Measurements from ENCODE around the gene PITPNC1.
A peak's percentile ranks its signal among the peaks of the same experiment; 100 is the strongest.
"Not testable (repeated sequence)": the region's sequence is repeated elsewhere in the genome, so short reads cannot be mapped to it uniquely, and the experiment has no call there.

Gene PITPNC1

DNA sequence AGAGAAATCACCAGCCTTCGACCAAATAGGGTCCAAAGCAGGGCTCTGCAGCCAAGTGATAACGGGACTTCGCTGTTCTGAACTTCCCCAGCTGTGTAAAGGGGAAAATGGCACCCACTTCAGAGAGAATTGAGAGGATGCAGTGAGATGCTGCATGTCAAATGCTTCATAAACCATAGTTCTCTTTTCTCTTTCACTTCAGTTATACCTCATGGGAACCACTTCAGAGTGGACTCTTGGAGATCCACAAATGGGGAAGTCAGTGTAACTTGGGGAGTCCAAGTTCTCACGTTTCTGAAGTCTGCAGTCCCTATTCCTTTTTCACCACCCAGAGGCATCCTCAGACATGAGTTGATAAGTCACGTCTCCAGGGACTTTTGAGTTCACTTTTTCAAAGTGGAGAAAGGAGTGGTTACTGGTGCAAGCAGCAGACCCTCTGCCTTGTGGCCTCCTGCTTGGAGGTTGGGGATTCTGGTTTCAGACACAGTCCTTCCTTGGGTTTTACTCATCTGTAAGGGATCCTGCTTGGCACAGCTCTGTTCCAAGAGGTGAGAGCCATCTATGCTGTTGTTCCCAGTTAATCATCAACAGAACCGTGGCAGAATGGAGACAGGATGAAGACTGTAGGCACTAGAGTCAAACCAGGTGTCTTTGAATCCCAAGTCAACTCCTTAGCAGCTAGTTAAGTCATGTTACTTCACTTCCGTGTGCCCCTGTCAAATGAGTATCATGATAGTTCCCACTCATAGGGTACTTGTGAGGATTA, 217.2 kb downstream of the PITPNC1 start:
- no peak for DNase-seq

DNA sequence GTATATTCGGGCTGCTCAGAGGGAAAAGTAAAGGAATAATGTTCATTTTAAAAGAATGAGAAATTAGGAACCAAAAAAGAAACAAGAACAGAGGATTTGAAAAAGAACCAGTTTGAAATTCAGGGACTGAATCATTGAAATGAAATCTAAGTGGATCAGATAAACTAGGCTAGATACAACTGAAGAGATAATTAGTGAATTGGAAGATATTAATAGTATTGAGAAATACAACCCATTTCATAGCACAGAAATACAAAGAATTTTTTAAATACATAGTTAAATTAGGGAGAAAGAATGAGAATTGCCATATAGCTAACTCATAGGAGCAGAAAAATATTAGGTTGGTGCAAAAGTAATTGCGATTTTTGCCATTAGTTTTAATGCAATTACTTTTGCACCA, 223.3 kb downstream of the PITPNC1 start:
- DNase-seq: no peak

DNA sequence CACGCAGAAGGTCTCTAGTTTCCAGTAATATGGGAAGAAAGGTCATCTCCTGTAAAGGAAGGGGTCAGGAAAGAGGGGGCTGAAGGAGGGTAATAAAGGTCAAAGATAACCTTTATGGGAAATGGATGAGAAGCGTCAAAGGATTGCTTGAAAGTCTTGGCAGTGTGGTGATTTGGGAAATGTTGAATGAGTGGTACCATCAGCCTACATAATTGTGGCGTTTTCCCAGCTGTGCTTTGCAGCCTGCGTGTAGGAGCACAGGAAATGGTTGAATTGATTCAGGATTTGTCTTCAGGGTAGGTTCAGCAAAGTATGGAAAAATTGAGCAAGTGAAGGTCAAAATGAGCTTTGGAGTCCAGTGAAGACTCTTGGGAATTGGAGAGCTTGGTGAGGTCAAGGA, 224.8 kb downstream of the PITPNC1 start:
- no peak for DNase-seq

DNA sequence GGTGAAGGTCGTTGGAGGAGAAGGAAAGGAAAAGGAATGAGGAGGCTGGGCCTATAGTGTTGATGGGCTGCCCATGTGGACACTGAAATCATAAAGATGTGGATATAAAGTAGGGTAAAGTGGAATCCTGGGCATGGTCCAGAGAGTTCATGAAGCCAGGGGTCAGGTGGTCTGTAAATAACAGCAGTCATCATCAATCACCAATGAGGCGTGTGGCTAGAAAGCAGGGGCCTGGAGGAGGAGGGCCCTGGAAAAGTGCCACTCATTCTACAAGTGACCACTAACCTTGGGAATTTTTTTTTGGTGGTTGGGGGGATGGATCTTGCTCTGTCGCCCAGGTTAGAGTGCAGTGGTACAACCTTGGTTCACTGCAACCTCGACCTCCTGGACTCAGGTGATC, 225.4 kb downstream of the PITPNC1 start:
- no peak for DNase-seq

DNA sequence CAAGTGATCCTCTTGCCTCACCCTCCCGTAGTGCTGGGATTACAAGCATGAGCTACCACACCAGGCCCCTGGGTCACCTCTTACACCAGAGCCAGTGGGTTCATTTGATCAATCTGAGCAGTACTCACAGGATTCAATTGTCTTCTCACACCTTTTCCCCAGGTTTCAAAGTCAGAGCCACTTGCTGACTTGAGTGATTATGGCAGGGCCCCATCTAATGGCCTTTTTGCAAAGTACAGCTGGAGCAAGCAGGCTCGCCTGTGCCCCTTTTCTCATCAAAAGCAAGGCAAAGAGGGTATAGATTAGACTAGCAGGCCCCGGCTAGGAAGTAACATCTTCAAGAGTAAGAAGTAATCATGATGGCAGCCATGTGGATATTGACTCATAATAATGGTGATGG, 225.9 kb downstream of the PITPNC1 start:
- DNase-seq: peak; percentile 38

DNA sequence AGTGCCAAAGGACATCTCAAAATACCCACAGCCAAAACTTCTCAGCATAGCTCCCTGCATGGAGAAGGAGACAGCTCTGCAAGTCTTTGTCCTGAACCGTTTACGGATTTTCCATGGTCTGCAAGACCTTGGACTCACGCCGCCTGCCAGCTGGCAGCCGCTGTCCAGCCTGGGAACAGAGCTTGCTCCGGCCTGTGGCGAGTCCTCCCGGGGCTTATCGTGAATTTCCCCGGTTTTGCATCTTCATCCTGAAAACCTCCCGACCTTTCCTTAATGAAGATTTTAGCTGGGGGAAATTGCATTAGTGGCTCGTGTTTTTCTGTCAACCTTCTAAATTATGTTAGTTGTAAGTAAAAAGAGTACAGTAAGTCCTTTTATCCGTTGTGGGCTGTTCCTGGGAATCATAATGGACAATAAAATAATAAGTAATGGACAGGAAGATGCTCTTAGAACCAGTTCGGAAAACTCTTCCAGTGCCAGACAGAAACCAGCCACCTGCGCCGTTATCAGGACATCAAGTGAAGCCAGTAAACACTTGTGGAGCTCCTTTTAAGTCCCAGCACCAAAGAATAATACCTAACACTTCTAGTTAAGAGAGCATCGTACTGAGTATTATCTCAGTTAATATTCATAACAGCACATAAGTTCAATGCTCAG, 228.3 kb downstream of the PITPNC1 start:
- DNase-seq: no peak

DNA sequence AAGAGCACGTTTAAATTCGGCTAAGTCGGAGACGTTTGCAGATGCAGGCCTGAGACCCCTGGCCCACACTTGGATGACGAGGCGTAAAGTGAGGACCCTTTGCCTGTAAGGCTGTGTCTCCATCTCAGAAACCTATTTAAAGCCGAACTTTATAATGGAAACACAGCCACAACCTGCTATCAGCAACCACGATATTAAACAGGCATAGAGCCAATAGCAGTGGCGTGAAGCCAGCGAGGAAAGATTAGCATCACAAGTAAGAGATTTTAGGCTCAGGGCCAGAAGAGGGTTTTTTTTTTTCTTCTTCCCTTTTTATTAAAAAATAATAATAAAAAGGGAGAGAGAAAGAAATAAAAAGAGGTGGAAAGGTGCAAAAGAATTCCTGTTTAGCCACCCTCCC, 229.4 kb downstream of the PITPNC1 start:
- no peak for DNase-seq

DNA sequence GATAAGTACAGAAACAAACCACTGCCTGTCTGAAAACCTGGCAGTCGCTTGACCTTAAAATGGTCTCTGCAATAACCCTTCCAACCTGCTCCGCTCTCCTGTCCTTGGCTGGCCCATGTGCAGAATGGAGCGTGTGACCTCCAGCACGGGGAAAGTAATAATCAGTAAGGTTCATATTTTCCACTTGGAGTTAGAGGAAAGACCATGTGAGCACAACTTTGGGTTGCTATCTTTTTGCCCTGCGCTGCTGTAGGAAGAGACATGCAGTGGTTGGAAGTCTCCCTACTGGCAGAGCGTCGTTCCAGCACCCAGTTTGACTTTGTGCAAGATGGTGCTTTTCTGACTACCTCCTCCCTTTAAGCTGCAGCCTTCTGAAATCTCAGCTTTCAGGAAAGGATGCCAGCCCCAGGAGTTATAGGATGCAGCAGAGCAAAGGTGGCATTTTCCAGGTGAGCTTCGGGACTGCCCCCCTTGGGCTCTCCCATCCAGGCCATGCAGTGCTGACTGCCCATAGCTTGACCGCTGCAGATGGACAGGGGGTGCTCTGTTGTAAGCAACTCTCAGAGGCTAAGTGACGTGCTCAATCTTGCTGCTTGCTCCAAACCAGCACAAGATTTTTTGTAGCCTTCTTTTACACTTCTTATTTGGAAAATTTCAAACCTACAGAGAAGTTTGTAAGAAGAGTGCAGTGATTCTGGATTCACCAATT, 230.0 kb downstream of the PITPNC1 start:
- DNase-seq: no peak

DNA sequence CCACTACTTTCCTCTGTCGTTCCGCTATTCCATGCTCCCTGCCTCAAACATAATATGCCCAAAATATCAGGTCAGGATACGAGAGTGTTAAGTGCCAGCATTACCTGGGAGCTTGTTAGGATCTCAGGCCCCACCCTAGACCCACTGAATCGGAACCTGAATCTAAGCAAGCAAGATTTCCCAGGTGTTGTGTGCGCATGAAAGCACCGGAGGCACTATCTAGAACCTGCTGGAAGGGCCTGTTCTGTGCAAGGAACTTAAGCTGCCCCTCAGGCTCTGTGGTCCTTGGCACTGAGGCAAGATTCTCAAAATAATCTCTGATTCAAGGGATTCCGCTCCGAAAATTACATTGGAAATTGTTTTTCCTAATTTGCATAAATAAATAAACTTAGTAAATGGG, 233.0 kb downstream of the PITPNC1 start:
- no peak for DNase-seq

DNA sequence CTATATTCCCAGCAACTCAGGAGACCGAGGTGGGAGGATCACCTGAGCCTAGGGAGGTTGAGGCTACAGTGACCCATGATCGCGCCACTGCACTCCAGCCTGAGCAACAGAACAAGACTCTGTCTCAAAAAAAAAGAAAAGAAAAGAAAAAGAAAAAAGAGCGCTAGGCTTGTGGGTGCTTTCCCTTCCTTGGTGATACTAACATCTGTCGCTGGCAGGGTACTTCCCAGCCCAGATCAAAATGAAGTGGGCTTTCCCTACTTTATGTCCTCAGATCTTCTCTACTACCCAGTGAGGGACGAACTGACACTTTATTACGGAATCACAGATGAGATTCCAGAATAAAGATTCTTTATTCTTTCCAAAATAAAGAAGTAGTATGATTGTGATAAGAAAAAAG, 236.9 kb downstream of the PITPNC1 start:
- no peak for DNase-seq

DNA sequence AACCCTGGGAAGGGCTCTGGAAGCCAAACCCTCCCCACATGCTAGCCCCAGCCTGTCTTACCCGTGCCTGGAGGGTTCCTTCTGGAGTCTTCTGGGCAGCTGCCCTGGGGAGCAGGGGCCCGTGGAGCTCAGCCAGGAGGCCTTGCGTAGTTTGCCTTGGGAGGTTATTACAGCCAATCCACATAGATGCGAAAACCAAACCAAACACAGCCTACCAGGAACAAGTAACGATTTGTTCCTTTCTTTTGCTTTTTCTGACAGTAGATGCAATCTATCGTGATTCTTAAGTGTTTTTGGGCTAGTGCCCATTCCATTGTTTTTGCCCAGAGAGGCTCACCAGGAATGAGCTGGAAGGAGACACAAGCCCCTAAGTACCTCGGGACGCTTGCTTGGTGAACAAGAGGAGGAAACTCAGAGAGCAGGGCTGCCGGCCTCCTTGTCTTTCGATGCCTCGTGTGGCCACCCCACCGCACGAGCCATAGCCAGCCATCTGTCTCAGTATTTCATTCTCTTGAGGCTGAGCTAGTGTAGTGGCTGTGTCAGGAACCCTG, 238.0 kb downstream of the PITPNC1 start:
- DNase-seq: no peak

DNA sequence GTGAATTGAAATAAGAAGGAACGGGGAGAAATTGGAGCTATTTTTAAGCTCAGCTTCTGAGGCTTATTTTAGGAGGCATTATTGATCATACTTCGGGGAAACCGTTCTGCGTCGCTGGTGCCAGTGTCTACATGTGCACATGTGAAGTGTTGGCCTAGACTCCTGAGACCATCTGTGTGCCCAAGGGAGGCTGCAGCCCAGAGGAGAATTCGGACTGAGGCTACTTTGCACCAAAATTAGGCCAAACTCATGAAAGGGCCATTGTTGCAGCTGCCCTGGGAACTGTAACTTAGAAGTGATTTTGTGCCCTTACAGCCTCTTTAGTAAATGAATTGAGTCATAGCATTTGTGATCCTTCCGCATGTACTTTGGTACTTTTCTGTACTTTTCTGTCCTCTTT, 238.7 kb downstream of the PITPNC1 start:
- no peak for DNase-seq

DNA sequence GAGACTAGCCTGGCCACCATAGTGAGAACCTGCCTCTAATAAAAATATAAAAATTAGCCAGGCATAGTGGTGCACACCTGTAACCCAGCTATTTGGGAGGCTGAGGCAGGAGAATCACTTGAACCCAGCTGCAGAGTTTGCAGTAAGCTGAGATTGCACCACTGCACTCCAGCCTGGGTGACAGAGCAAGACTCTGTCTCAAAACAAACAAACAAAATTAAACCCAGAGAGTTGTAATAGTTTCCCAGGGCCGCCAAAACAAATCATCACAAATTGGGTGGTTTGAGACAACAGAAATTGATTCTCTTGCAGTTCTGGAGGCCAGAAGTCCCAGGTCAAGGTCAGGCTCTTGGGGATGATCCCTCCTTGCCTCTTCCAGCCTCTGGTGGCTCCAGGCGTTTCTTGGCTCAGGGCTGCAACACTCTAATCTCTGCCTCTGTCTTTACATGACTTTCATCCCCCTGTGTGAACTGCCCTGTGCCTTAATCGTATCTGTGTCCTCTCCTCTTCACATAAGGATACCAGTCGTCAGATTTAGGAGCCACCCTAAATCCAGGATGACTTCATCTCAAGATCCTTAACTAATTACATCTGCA, 240.3 kb downstream of the PITPNC1 start:
- DNase-seq: no peak

DNA sequence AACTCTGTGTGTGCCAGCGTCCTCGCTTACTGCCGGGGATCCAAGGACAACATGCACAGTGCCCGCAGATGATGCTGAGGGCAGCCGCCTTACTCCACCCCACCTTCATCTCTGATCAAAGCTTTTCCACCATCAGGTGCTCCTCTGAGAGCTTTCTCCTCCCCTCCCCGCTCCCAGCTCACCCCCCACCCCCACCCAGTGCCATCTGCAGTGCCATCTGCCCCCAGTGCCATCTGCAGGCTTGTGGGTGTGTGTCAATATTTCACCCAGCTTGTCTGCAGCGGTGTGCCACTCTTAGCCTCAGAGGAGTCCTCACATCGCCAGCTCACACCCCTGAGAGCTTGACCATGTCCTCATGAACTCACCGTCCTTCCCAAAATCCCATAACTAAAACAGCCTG, 242.5 kb downstream of the PITPNC1 start:
- no peak for DNase-seq

DNA sequence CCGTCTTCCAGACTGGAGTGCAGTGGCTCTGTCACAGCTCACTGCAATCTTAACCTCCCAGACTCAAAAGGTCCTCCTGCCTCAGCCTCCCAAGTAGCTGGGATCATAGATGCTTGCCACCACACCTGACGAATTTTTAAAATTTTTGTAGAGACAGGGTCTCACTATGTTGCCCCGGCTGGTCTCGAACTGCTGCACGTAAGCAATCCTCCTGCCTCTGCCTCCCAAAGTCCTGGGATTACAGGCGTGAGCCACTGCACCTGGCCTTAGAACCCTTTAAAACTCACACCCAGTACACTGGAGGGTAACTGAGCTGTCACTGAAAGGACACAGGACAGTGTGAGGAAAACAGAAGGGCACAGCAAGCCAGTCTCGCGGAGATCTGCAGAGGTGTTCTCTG, 243.0 kb downstream of the PITPNC1 start:
- no peak for DNase-seq

DNA sequence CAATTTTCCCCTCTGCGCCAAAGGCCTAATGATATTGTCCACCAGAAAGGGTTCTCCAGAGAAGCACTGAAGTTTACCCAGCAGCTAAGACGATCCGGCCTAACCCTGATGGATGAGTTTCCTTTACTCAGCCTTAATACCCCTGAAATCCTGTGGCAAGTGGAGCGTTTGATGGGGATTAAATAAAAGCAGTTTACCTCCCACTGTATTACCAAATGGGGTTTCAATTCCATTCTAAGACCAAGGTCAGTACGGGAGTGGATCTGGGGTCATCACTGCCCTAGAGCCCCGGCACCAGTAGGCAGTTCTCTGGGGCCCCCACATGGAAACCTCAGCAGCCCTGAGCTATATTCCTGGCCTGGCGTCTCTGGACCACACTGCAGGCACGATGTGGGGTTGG, 243.6 kb downstream of the PITPNC1 start:
- no peak for DNase-seq

DNA sequence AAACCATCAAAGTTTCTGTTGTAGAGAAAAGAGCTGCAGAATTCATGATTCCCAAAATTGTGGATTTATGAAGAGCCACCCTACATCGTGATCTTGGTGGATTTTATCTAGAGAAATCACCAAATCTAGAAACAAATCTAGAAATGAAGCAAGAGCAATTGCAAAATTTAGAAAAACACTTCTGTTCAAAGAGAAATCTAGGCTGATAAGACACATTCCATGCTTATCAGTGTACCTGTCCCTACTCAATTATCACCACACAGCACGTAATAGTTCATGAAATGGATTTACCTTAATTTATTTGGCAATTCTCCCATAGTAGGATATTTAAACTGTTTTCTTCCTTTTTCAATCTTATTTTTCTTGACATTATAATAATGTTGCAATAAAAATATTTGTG, 246.7 kb downstream of the PITPNC1 start:
- DNase-seq: no peak

DNA sequence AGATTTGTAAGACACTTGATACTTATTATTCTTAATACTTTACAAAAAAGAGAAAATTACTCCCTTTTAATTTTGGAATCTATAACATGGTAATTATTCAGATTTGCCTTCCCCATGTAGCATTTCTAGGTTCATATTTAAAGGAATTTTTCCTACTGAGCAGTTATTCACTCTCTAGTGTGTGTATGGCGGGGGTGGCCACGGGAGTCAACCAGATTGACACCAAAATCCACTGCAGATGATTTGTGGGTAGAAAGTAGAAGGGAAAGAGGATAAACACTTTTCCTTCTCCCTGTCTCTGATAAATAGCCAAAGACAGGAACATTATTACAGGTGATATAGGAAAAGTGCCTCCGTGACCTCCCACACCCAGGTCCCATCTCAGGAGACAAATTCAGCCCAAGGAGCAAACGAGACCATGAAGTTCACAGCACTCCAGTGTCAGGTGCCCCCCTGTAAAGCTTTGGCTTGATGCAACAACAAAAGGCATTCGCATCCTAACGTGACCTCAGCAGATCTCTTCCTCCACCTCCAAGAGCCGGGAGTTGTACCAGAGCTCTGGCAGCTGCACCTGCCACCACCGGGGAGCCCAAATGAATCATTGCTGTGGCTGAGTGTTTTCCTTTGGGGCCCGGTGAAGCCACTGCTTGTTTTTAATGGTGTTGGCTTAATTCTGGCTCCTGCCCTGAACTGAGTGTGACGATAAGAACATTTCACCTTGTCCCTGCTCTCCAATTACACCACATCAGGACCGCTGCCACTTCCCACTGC, 248.0 kb downstream of the PITPNC1 start:
- no peak for DNase-seq

DNA sequence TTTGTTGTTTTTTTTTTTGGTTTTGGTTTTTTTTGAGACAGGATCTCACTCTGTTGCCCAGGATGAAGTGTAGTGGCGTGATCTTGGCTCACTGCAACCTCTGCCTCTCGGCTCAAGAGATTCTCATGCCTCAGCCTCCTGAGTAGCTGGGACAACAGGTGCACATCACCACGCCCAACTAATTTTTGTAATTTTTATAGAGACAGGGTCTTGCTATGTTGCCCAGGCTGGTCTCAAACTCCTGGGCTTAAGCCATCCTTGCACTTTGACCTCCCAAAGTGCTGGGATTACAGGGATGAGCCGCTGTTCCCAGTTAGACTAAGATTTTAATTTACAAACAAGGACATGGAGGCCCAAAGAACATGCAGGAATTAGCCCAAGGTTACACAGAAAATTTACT, 248.9 kb downstream of the PITPNC1 start:
- no peak for DNase-seq

DNA sequence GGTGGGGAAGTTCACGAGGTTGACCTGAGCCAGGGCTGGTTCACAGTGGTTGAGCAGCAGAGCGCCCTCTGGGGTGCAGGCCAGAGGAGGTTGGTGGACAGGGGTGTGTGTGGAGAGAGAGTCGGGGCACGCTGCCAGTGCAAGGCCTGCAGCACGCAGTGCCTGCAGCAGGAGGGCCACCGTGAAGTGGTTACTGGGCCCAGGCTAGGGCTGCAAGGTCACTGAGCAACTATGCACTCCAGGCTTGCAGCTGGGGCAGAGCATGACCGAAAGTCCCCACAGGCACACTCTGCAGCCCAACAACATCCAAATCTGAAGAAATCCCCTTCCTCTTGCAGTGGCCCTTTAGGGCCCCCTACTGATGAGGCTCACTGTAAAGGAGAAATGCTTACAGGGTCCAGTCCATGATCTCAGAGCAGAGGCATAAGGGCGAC, 251.5 kb downstream of the PITPNC1 start:
- no peak for DNase-seq

DNA sequence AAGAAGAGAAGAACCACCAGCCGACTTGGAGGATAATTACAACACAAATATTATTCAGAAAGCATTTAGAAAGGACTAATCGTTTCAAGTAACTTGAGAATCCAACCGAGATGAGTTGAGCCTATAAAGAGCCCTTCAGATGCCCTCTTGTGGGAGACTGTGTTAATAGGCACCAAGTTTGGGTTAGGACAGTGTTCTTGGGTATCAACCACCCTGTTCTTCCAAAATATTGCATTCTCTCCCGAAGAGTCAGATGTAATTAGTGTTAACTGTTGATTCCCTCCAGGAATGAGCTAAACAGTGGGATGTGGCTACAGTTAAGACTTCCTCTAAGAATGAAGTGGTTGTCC, 252.9 kb downstream of the PITPNC1 start:
- peak; percentile 64 for DNase-seq

DNA sequence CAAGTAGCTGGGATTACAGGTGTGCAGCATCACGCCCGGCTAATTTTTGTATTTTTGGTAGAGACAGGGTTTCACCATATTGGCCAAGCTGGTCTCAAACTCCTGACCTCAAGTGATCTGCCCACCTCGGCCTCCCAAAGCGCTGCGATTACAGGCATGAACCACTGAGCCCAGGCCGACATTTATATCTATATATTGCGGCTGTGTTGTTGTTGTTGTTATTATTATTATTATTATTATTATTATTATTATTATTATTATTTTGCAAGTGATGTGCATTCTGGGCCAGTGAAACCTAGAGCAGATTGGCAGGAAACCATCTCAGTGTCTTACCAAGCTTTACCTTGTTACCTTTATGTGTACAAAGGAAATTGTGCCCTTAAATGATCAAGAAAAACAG, 253.8 kb downstream of the PITPNC1 start:
- DNase-seq: not testable (repeated sequence)

DNA sequence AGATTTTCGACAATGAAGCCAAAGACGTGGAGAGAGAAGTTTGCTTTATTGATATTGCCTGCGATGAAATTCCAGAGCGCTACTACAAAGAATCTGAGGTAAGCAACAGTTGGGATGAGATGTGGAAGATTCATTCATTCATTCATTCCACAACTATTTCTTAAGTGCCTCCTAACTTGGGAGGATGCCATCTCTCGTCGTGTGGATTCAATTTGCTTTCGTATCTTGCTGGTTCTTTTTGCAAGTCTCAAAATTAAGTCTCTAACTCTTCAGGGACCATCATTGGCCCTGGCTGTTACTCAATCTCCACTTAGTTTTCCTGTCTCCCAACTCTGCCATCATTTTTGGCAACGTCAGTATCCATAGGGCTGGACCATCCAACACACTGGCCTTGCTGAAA, 255.1 kb downstream of the PITPNC1 start:
- peak; percentile 37 for DNase-seq
